A673 (cell line): ENCODE results near the gene PERP.
"Not testable (repeated sequence)": the region's sequence is repeated elsewhere in the genome, so short reads cannot be mapped to it uniquely, and the experiment has no call there.

ENCODE experiments used
- EZH2 ChIP-seq: fragments of 200-600 bp; sonication (generic); IDR thresholded peaks from 2 replicates; pipeline ENCODE4 v1.6.1; 2017; ENCODE audit warnings: borderline replicate concordance, low read depth, mild to moderate bottlenecking, mixed read lengths, antibody characterized with exemption, low read length; ENCODE audit not compliant: poor library complexity, severe bottlenecking
- TF ChIP-seq, protein P1 (sequence below): fragments of 300-800, 200-600 bp; sonication (generic); conservative IDR thresholded peaks from 2 replicates; pipeline ENCODE4 v1.5.1; 2017; ENCODE audit warnings: low read depth, mild to moderate bottlenecking, antibody characterized with exemption, low read length, moderate library complexity, mixed read lengths

DNA sequence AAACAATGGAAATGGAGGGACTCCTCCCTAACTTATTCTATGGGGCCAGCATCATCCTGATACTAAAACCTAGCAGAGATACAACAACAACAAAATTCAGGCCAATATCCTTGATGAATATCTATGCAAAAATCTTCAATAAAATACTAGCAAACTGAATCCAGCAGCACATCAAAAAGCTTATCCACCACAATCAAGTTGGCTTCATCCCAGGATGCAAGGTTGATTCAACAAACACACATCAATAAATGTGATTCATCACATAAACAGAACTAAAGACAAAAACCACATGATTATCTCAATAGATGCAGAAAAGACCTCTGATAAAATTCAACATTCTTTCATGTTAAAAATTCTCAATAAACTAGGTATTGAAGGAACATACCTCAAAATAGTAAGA lies 27.7 kb downstream of the PERP start:
- TF ChIP-seq, protein P1, sequence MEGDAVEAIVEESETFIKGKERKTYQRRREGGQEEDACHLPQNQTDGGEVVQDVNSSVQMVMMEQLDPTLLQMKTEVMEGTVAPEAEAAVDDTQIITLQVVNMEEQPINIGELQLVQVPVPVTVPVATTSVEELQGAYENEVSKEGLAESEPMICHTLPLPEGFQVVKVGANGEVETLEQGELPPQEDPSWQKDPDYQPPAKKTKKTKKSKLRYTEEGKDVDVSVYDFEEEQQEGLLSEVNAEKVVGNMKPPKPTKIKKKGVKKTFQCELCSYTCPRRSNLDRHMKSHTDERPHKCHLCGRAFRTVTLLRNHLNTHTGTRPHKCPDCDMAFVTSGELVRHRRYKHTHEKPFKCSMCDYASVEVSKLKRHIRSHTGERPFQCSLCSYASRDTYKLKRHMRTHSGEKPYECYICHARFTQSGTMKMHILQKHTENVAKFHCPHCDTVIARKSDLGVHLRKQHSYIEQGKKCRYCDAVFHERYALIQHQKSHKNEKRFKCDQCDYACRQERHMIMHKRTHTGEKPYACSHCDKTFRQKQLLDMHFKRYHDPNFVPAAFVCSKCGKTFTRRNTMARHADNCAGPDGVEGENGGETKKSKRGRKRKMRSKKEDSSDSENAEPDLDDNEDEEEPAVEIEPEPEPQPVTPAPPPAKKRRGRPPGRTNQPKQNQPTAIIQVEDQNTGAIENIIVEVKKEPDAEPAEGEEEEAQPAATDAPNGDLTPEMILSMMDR: not testable (repeated sequence)
- not testable (repeated sequence) for TF ChIP-seq EZH2
